Neural progenitor cell (in vitro differentiated cells): ENCODE measurements around the gene IQSEC1.

ENCODE experiments used
- CTCF ChIP-seq: fragments of 200-600 bp; sonication (generic); IDR thresholded peaks from 2 replicates; pipeline ENCODE4 v1.5.1; 2017; ENCODE audit warnings: antibody characterized with exemption, mild to moderate bottlenecking
- EZH2 ChIP-seq: fragments of 200-600 bp; sonication (generic); IDR thresholded peaks from 2 replicates; pipeline ENCODE4 v1.6.1; 2017; ENCODE audit warnings: antibody characterized with exemption, mild to moderate bottlenecking, moderate library complexity
- EZH2phosphoT487 ChIP-seq: fragments of 200-600 bp; sonication (generic); IDR thresholded peaks from 2 replicates; pipeline ENCODE4 v1.6.1; 2017; ENCODE audit warnings: antibody characterized with exemption

- TF ChIP-seq CTCF (no peak), EZH2 (no peak), EZH2phosphoT487 (no peak)
These were observed 111.6 kb downstream of the IQSEC1 start for GRCh38 chr3:12961697-12962036.
